ENCODE measurements around the gene NAT16. TPM values are rescaled to one million over a fixed set of nuclear protein-coding genes. Genes with fewer than 3 reads are reported as not detected.

The NAT16 gene
- total and polyA plus RNA-seq, 10 of the 15 experiments (the other 5 are each of a cell fraction or from before 2014, with no cell fraction given), result not detected

- TF ChIP-seq RAD51 (IDR thresholded peaks at IDR 0.05) (no peak), ASH2L (IDR thresholded peaks at IDR 0.05; ENCODE audit: borderline replicate concordance, low read depth) (no peak)
These were observed 53.2 kb downstream of the NAT16 start, which contains the start of gene SERPINE1 (continued) for GRCh38 chr7:101126651-101127459.

GRCh38 chr7:101125989-101126650 lies 54.0 kb downstream of the NAT16 start:
- no peaks in the 10 kb centered on the region for H4K20me1 ChIP-seq (ENCODE audit: control insufficient read depth, insufficient read depth)
- peak; percentile 69 for DNase-seq (ENCODE audit: low read depth, low spot score)
- 13% methylated on average over 15 of the region's 15 CpGs for WGBS (ENCODE audit: insufficient coverage, insufficient replicate concordance, low lambda C conversion rate, missing lambda C conversion rate)
- H3K9ac ChIP-seq (ENCODE audit: control insufficient read depth, insufficient read depth, low read length), result no peak overlapping the region
- no peak for FAIRE-seq
- no peaks in the 10 kb centered on the region for H3K79me2 ChIP-seq (ENCODE audit: control insufficient read depth, insufficient read depth, low read length)
- H3K27me3 ChIP-seq (replicated peaks in 1 of 2; ENCODE audit: control insufficient read depth in 2 of 2, insufficient read depth in 2 of 2, low read length in 1 of 2), result no peaks in the 10 kb centered on the region
- ChIA-PET RAD21 (ENCODE audit: unreplicated experiment) (interaction anchor here (0.7 to 2.6 kb wide), 6 partner anchors 10 to 251 kb away, joined by 3 to 11 read pairs (median 4); partner anchors contain the start of genes SRRT and TRIM56), SMC1A (ENCODE audit: uncharacterized antibody, unreplicated experiment) (interaction anchor here (0.7 to 2.0 kb wide), 8 partner anchors 10 to 92 kb away, joined by 3 to 6 read pairs (median 3); partner anchors contain the start of genes VGF and ZNHIT1), CTCF (interaction anchor here (0.8 to 4.0 kb wide), 13 partner anchors 9 to 729 kb away, joined by 3 to 31 read pairs (median 4); partner anchors contain the start of gene TRIM56), POLR2A (interaction anchor here (0.6 to 1.0 kb wide), 5 partner anchors 41 to 1191 kb away, joined by 3 to 6 read pairs (median 3); partner anchors contain the start of genes TRIM56 and TRIP6)
- H3K36me3 ChIP-seq (ENCODE audit: control insufficient read depth in 2 of 2, insufficient read depth in 2 of 2, low read length in 1 of 2), result no peaks in the 10 kb centered on the region
- peak overlapping the region; percentile 90 for H3K4me2 ChIP-seq (ENCODE audit: control insufficient read depth, insufficient read depth)
- H3K27ac ChIP-seq (ENCODE audit: control insufficient read depth, insufficient read depth), result no peak overlapping the region
- BruUV-seq (replicated peaks), result no TSS peak
- H3K4me1 ChIP-seq (ENCODE audit: control insufficient read depth, insufficient read depth, low read length), result peaks cover 26% of the 10 kb centered on the region
- no peak overlapping the region; the same call in 1 of the 2 replicates for H3K4me3 ChIP-seq
- H3K9me3 ChIP-seq (replicated peaks; ENCODE audit: control insufficient read depth, insufficient read depth, low read length), result no peaks in the 10 kb centered on the region
- intact Hi-C loops (cut with micrococcal nuclease; ENCODE audit: unreplicated experiment), result no loop called here
- H2AFZ ChIP-seq (ENCODE audit: control insufficient read depth, low read depth, low read length), result no peak overlapping the region
- in situ Hi-C loops (cut with MboI), result no loop called here
- peak; percentile 84 for ATAC-seq
- TF ChIP-seq ZNF384 (IDR thresholded peaks at IDR 0.05; ENCODE audit: borderline replicate concordance, low read depth, low read length), result no peak
- peak; percentile 31 for TF ChIP-seq RUNX3 (IDR thresholded peaks at IDR 0.05; ENCODE audit: low read length)
- TF ChIP-seq CTCF (IDR thresholded peaks at IDR 0.05 in 2 of 3, conservative IDR thresholded peaks at IDR 0.05 in 1 of 3; ENCODE audit: control insufficient read depth in 2 of 3, extremely low read depth in 1 of 3, insufficient read depth in 1 of 3, low read depth in 3 of 3, low read length in 3 of 3), result 0 out of 6 replicates have a peak, but pooled peaks of 1 of the 3 experiments have one; percentile 3
- TF ChIP-seq JUNB (IDR thresholded peaks at IDR 0.05), result no peak
- no peak for TF ChIP-seq SP1 (IDR thresholded peaks at IDR 0.05; ENCODE audit: low read depth, low read length)
- no peak for TF ChIP-seq ZNF592 (IDR thresholded peaks at IDR 0.05)
- TF ChIP-seq NR2C2 (IDR thresholded peaks at IDR 0.05; ENCODE audit: borderline replicate concordance, control insufficient read depth, insufficient read length, low read depth), result no peak
- TF ChIP-seq RAD51 (IDR thresholded peaks at IDR 0.05), result peak; percentile 71
- TF ChIP-seq SRF (IDR thresholded peaks at IDR 0.05; ENCODE audit: low read depth in 2 of 2, low read length in 2 of 2), result no peak
- no peak for TF ChIP-seq BRCA1 (IDR thresholded peaks at IDR 0.05; ENCODE audit: low read depth, low read length)

Measured in GM12878 (cell line).